DOHH2 (cell line): ENCODE results near the gene PDGFRA.
"Not testable (repeated sequence)": the region's sequence is repeated elsewhere in the genome, so short reads cannot be mapped to it uniquely, and the experiment has no call there.

Source experiments
- H3F3A ChIP-seq: fragments of 200-600 bp; sonication (generic), shearing (Covaris generic); 2 replicates; pipeline ENCODE4 v1.6.0; 2016; ENCODE audit warnings: antibody characterized with exemption, mild to moderate bottlenecking; ENCODE audit not compliant: control insufficient read depth, insufficient read depth
- H3K27ac ChIP-seq: fragments of 200-600 bp; sonication (generic); 2 replicates; pipeline ENCODE4 v1.5.1; 2014; ENCODE audit warnings: low read depth, mild to moderate bottlenecking, low read length, moderate library complexity
- H3K27me3 ChIP-seq: fragments of 200-600 bp; sonication (generic); 2 replicates; pipeline ENCODE4 v1.6.1; 2014; ENCODE audit warnings: mild to moderate bottlenecking, low read length, mixed read lengths; ENCODE audit not compliant: control insufficient read depth
- H3K36me3 ChIP-seq: fragments of 200-600 bp; sonication (generic); 2 replicates; pipeline ENCODE4 v1.6.1; 2014; ENCODE audit warnings: mild to moderate bottlenecking, low read length, moderate library complexity, mixed read lengths; ENCODE audit not compliant: control insufficient read depth
- H3K4me1 ChIP-seq: fragments of 200-600 bp; sonication (generic); 2 replicates; pipeline ENCODE4 v1.6.1; 2014; ENCODE audit warnings: mild to moderate bottlenecking, low read length, mixed read lengths; ENCODE audit not compliant: control insufficient read depth
- H3K4me2 ChIP-seq: fragments of 200-600 bp; sonication (generic); 2 replicates; pipeline ENCODE4 v1.6.0; 2014; ENCODE audit warnings: mild to moderate bottlenecking, low read length, moderate library complexity
- H3K4me3 ChIP-seq: fragments of 200-600 bp; sonication (generic); 2 replicates; pipeline ENCODE4 v1.5.1; 2014; ENCODE audit warnings: mild to moderate bottlenecking, low read length, mixed read lengths
- H3K79me2 ChIP-seq: fragments of 200-600 bp; sonication (generic); 2 replicates; pipeline ENCODE4 v1.6.1; 2014; ENCODE audit warnings: mild to moderate bottlenecking, low read length, mixed read lengths; ENCODE audit not compliant: control insufficient read depth
- H3K9me2 ChIP-seq: fragments of 200-600 bp; sonication (generic); replicated peaks from 2 replicates; pipeline ENCODE4 v1.6.1; 2014; ENCODE audit warnings: mild to moderate bottlenecking, low read length, mixed read lengths; ENCODE audit not compliant: control insufficient read depth
- H3K9me3 ChIP-seq: fragments of 200-600 bp; sonication (generic); 2 replicates; pipeline ENCODE4 v1.6.1; 2014; ENCODE audit warnings: antibody characterized with exemption, low read length, mixed read lengths; ENCODE audit not compliant: control insufficient read depth, insufficient read depth
- H4K20me1 ChIP-seq: fragments of 200-600 bp; sonication (generic); 2 replicates; pipeline ENCODE4 v1.6.0; 2014; ENCODE audit warnings: low read depth, mild to moderate bottlenecking, antibody characterized with exemption, low read length, moderate library complexity; ENCODE audit not compliant: control insufficient read depth, insufficient read depth
- EZH2phosphoT487 ChIP-seq: fragments of 200-600 bp; sonication (generic); IDR thresholded peaks from 2 replicates; pipeline ENCODE4 v1.6.1; 2017; ENCODE audit warnings: borderline replicate concordance, mild to moderate bottlenecking, antibody characterized with exemption, low read length, moderate library complexity, mixed read lengths
- TF ChIP-seq, protein P1 (sequence below): fragments of 200-600 bp; sonication (generic); IDR thresholded peaks from one replicate; pipeline ENCODE4 v1.5.1; 2014; ENCODE audit warnings: antibody characterized with exemption, mild to moderate bottlenecking, low read depth, low read length; ENCODE audit not compliant: poor library complexity, severe bottlenecking

Gene PDGFRA

DNA sequence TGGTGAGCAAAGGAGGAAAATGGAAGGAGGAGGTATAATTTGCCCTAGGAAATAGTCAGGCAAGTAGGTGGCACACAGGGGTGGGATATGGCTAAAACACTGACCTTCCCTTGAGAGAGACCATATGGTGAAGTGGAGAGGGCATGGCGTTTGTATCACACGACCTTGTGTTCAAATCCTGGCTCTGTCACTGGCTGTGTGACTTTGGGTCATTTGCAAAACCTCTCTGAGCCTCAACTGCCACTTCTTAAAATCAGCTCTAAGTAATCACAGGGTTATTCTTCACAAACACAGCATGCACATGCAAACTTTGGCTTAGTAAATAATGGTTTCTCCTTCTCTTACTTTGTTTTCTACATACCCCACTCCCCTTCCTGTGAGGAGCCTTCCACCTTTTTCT is 8.7 kb downstream of the PDGFRA start:
- TF ChIP-seq, protein P1, sequence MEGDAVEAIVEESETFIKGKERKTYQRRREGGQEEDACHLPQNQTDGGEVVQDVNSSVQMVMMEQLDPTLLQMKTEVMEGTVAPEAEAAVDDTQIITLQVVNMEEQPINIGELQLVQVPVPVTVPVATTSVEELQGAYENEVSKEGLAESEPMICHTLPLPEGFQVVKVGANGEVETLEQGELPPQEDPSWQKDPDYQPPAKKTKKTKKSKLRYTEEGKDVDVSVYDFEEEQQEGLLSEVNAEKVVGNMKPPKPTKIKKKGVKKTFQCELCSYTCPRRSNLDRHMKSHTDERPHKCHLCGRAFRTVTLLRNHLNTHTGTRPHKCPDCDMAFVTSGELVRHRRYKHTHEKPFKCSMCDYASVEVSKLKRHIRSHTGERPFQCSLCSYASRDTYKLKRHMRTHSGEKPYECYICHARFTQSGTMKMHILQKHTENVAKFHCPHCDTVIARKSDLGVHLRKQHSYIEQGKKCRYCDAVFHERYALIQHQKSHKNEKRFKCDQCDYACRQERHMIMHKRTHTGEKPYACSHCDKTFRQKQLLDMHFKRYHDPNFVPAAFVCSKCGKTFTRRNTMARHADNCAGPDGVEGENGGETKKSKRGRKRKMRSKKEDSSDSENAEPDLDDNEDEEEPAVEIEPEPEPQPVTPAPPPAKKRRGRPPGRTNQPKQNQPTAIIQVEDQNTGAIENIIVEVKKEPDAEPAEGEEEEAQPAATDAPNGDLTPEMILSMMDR: no peak
- no peaks in the 10 kb centered on the region for H3K9me2 ChIP-seq
- no peaks in the 10 kb centered on the region for H3F3A ChIP-seq
- no peaks in the 10 kb centered on the region for H3K36me3 ChIP-seq
- H3K27me3 ChIP-seq: peaks cover 11% of the 10 kb centered on the region
- no peak overlapping the region for H3K4me3 ChIP-seq
- no peaks in the 10 kb centered on the region for H3K79me2 ChIP-seq
- H4K20me1 ChIP-seq: no peaks in the 10 kb centered on the region
- no peak overlapping the region for H3K27ac ChIP-seq
- H3K9me3 ChIP-seq: peaks cover 15% of the 10 kb centered on the region; the same call in 1 of the 2 replicates
- peaks cover 12% of the 10 kb centered on the region for H3K4me1 ChIP-seq
- H3K4me2 ChIP-seq: no peak overlapping the region

DNA sequence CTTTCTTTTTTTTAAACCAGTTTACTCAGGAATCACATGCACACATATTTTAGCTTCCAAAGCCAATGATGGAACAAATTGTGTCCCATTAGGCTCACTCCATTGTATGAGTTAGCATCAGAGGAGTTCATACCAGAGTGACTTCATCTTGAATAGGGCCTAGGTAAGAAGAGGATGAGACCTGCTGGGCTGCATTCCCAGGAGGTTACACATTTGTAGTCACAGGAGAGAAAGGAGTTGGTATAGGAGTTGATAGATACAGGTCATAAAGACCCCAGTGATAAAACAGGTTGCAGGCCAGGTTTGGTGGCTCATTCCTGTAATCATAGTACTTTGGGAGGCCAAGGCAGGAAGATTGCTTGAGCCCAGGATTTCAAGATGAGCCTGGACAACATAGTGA is 9.3 kb downstream of the PDGFRA start:
- peaks cover 11% of the 10 kb centered on the region for H3K27me3 ChIP-seq
- H3K9me3 ChIP-seq: peaks cover 16% of the 10 kb centered on the region; the same call in 1 of the 2 replicates
- peaks cover 8% of the 10 kb centered on the region for H3K4me1 ChIP-seq
- H3K4me2 ChIP-seq: no peak overlapping the region
- no peak overlapping the region for H3K27ac ChIP-seq
- H3K4me3 ChIP-seq: no peak overlapping the region
- TF ChIP-seq, protein P1: no peak
- TF ChIP-seq EZH2phosphoT487: no peak
- H3K79me2 ChIP-seq: no peaks in the 10 kb centered on the region
- H4K20me1 ChIP-seq: no peaks in the 10 kb centered on the region
- H3K9me2 ChIP-seq: no peaks in the 10 kb centered on the region
- no peaks in the 10 kb centered on the region for H3K36me3 ChIP-seq
- no peaks in the 10 kb centered on the region for H3F3A ChIP-seq

DNA sequence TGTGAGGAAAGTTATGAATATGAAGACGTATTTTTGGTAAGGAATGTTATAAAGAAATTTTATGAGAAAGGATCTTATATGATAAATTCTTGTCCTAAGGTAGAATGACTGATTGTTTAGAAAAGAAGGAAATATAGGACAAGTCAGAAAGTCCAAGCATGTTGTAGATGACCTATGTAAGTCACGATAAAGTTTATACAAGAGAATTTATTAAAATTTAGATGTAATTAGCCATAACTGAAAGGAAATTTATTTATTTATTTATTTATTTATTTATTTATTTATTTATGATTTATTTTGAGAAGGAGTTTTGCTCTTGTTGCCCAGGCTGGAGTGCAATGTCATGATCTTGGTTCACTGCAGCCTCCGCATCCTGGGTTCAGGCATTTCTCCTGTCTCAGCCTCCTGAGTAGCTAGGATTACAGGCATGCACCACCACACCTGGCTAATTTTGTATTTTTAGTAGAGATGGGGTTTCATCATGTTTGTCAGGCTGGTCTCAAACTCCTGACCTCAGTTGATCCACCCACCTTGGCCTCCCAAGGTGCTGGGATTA is 12.3 kb downstream of the PDGFRA start:
- H3K4me2 ChIP-seq, H3K27me3 ChIP-seq, H3K79me2 ChIP-seq, H3K27ac ChIP-seq, H4K20me1 ChIP-seq, H3F3A ChIP-seq, H3K4me3 ChIP-seq, H3K9me2 ChIP-seq, H3K4me1 ChIP-seq, H3K36me3 ChIP-seq: not testable (repeated sequence)
- H3K9me3 ChIP-seq: peaks cover 16% of the 10 kb centered on the region; the same call in 1 of the 2 replicates

DNA sequence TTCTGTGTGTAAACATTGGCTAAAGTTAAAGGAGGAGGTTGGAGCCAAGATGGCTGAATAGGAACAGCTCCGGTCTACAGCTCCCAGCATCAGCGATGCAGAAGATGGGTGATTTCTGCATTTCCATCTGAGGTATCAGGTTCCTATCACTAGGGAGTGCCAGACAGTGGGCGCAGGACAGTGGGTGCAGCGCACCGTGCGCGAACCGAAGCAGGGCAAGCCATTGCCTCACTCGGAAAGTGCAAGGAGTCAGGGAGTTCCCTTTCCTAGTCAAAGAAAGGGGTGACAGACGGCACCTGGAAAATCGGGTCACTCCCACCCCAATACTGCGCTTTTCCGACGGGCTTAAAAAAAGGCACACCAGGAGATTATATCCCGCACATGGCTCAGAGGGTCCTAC is 14.4 kb downstream of the PDGFRA start:
- H3K27ac ChIP-seq, H3K79me2 ChIP-seq, H3K36me3 ChIP-seq, H3K27me3 ChIP-seq, H3K9me2 ChIP-seq, H3K4me3 ChIP-seq, H3K4me1 ChIP-seq, H4K20me1 ChIP-seq, H3F3A ChIP-seq, H3K4me2 ChIP-seq: not testable (repeated sequence)
- H3K9me3 ChIP-seq: peaks cover 16% of the 10 kb centered on the region; the same call in 1 of the 2 replicates

DNA sequence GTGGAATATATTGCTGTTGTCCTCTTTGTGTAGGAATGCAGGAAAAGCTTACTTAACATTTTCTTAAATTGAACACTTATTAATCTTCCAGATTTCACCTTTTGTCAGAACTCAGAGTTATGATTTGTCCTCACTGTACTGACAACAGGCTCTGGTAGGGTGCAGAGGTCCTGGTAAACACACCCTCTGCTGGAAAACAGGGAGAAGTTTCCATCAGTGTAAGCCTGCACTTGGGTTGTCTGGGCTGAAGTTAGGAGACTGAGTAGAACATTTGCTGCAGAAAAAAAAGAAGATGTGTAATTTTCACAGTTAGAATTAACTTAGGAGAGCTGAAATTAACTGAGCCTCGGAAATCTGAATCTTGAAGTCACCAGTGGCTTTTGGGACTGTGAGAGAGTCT is 23.2 kb downstream of the PDGFRA start:
- not testable (repeated sequence) for H3K4me1 ChIP-seq, H3F3A ChIP-seq, H3K79me2 ChIP-seq, H3K4me2 ChIP-seq, H3K27me3 ChIP-seq, H3K36me3 ChIP-seq, H3K4me3 ChIP-seq, H4K20me1 ChIP-seq, H3K9me2 ChIP-seq, H3K9me3 ChIP-seq, H3K27ac ChIP-seq
